ENCODE measurements around the gene ADORA2B.
"Not testable (repeated sequence)": the region's sequence is repeated elsewhere in the genome, so short reads cannot be mapped to it uniquely, and the experiment has no call there.

Gene ADORA2B

DNA sequence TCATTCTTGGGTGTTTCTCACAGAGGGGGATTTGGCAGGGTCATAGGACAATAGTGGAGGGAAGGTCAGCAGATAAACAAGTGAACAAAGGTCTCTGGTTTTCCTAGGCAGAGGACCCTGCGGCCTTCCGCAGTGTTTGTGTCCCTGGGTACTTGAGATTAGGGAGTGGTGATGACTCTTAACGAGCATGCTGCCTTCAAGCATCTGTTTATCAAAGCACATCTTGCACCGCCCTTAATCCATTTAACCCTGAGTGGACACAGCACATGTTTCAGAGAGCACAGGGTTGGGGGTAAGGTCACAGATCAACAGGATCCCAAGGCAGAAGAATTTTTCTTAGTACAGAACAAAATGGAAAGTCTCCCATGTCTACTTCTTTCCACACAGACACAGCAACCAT, 34.1 kb downstream of the ADORA2B start:
- not testable (repeated sequence) for DNase-seq (ENCODE audit: low read depth in 2 of 3, low spot score in 2 of 3)

- DNase-seq (ENCODE audit: low read depth in 2 of 3, low spot score in 2 of 3) = no peak
These were observed 36.3 kb downstream of the ADORA2B start for GRCh38 chr17:15981208-15981607.

DNA sequence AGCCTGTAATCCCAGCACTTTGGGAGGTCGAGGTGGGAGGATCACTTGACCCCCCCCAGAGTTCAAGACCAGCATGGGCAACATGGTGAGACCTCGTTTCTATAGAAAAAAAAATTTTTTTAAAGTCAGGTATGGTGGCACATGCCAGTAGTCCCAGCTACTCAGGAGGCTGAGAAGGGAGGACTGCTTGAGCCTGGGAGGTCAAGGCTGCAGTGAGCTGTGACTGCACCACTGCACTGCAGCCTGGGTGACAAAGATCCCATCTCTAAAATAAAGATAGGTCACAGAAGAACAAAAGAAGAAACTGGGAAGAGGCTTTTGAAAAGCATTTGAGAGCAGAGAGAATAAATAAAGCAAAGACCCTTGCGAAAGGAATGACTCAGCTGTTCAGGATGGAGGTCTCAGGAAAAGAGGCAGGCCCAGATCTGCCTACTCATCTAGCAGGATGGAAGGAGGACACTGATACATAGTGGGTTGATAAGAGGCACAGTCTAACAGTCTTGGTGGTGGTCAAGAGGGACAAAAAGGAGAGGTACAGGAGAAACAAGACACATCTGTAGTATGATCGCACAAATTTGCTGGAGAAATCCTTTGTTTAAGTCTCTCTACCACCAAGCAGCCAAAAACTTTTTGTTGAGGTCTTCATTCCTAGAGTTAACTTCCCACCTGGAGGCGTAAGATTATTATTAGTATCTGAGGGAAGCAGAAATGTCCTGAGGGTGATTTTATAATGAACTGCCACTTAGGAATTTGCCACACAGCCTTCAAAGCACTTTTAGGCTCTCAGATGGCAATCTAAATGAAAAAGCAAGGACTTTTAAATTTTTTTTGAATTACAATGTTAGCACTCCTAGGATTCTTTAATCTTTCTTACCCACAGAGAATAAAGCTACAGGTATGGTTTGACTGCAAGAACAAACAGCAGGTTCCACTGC, 37.0 kb downstream of the ADORA2B start:
- DNase-seq (ENCODE audit: low read depth in 2 of 3, low spot score in 2 of 3) = no peak

DNA sequence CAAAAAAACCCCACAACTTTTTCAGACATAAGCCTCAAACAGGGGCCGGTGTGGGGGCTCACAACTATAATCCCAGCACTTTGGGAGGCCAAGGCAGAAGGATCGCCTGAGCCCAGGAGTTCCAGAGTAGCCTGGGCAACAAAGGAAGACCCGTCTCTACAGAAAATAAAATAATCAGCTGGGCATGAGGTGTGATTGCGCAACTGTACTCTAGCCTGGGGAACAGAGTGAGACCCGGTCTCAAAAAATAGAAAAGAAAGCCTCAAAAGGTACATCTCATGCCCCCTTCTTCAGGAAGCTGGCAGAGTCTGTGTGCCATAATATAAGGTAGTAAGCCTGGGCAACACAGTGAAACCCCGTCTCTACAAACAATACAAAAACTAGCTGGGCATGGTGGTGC, 51.4 kb downstream of the ADORA2B start:
- no peak for DNase-seq (ENCODE audit: low read depth in 2 of 3, low spot score in 2 of 3)

DNA sequence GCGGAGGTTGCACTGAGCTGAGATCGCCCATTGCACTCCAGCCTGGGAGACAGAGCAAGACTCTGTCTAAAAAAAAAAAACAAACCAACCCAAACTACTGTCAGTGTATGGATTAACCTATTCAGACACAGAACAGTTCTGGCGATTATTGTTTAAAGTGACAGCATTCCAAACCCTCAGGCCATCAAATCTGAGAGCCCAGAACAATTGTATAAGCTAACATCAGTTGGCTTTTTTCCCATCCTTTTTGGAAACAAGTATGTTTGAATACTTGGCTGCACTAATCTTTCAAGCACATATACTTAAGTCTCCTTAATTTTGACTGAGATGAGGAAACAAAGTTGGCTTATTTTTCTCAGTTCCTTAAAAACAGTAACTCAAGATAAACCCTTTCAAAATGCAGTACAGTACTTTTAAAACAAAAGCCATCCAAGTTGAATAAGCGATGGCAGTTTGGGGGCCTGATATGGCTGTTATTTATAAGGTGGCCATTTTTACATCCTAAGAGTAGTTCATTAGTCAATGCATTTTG, 53.2 kb downstream of the ADORA2B start:
- DNase-seq (ENCODE audit: low read depth in 2 of 3, low spot score in 2 of 3) = no peak

- DNase-seq (ENCODE audit: low read depth in 2 of 3, low spot score in 2 of 3) = peak; percentile 93 to 95 (median 94)
These were observed 54.4 kb downstream of the ADORA2B start, which contains the start of the genes TTC19 and ZSWIM7 for GRCh38 chr17:15999141-15999973. Gene TTC19, plus strand, starts transcription at chr17:15999824. Its CDS starts 25 bp downstream, at chr17:15999849. Gene ZSWIM7, minus strand, starts transcription at chr17:15999704. Its CDS starts 110 bp downstream, at chr17:15999594.

DNA sequence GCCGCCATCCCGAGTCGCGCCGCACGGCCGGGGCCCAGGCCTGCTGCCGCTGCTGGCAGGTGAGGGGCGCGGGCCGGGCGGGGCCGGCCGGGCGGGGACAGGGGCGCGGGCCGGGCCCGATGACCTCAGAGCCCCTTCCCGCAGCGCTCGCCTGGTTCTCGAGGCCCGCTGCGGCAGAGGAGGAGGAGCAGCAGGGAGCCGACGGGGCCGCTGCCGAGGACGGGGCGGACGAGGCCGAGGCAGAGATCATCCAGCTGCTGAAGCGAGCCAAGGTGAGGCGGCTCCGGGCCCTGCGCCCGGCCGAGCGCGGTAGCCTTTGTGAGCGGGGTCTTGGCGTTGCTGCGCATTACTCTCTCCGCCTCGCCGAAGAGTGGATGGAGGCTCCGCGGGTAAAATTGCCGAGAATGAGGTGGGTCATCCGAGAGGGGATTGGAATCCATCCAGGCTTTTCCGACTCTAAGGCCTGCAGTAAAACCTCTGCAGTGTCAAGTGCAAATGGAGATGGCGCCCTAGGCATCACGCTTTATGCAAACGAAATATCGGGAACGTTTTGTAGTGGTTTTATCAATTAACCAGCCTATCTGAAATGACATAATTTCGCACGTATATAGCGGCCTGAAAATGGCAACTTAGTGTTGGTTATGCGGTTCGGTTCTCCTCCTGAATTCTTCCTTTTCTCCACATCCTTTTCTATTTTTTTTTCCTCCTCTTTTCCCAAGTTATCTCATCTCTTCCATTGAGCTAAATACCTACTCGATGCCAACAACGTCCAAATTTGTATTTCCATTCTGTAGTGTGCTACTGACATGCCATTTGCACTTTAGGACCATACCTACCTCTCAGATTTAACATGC, 55.3 kb downstream of the ADORA2B start:
- no peak for DNase-seq (ENCODE audit: low read depth in 2 of 3, low spot score in 2 of 3)

GRCh38 chr17:16001226-16001897, 56.4 kb downstream of the ADORA2B start:
- no peak for DNase-seq (ENCODE audit: low read depth in 2 of 3, low spot score in 2 of 3)

DNA sequence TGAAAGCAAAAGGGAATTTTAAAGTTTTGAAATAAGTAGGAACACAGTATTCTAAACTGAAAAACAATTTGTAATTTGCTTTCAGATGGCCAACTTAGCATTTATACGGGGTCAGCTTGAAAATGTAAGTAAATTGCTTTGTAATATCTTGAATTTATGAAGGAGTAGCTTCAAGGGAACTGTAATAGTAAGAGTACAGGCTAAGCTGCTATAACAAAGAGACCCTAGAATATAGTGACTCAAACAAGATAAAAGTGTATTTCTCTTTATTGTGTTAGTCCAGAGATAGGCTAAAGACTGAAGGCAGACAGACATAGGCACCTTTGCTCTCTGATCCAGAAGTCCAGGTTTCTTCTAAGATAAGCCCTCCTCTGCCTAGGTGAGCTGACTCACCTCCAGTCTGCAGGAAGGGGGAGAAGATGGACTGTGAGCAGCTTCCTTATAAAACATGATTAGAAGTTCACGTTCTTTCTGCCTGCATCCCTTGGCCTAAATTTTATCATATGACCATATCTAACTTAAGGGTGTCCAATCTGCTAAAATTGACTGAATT, 57.9 kb downstream of the ADORA2B start:
- DNase-seq (ENCODE audit: low read depth in 2 of 3, low spot score in 2 of 3) = no peak

- DNase-seq (ENCODE audit: low read depth in 2 of 3, low spot score in 2 of 3) = no peak
These were observed 58.9 kb downstream of the ADORA2B start for GRCh38 chr17:16003841-16004240.

DNA sequence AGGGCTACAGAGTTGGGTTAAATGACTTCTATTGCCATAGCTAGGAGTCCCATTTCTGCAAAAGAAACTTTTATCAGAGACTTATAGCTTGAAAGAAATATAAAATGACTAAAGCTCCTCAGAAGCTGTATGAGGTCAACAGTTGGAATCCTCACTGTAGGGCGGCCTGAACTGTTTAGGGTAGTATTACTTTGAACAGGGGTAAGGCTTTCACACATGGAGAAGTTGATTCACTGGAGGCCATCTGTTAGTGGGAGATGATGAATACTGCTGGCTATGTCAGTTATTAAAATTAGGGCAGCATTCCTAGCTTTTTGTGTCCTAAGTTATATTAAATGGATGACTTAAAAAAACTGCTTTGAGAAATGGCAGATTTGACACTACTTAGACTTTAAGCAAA, 60.7 kb downstream of the ADORA2B start:
- no peak for DNase-seq (ENCODE audit: low read depth in 2 of 3, low spot score in 2 of 3)

- DNase-seq (ENCODE audit: low read depth in 2 of 3, low spot score in 2 of 3) = no peak
These were observed 62.5 kb downstream of the ADORA2B start for GRCh38 chr17:16007439-16007838.

DNA sequence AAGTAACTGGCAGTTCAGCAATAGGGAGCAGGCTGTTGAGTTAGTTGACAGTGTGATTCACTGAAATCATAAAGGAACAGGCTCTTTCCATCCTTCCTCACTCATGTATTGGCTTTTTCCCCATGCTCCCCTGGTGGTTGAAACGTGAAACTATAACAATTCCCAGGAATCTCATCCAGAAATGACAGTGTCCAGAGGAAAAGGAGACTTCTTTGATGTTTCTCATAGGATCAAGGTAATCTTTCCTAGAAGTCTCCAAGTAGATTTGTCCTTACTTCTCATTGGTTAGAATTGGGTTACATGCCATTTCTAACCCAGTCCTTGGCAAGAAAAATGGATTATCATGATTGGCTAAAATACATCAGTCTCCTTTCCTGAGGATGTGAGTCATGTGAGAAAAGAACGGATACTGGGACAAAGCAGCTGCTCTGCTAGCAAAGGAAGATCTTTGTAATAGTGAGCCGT, 69.0 kb downstream of the ADORA2B start:
- DNase-seq (ENCODE audit: low read depth in 2 of 3, low spot score in 2 of 3) = no peak

- no peak for DNase-seq (ENCODE audit: low read depth in 2 of 3, low spot score in 2 of 3)
These were observed 74.4 kb downstream of the ADORA2B start for GRCh38 chr17:16019347-16019746.

DNA sequence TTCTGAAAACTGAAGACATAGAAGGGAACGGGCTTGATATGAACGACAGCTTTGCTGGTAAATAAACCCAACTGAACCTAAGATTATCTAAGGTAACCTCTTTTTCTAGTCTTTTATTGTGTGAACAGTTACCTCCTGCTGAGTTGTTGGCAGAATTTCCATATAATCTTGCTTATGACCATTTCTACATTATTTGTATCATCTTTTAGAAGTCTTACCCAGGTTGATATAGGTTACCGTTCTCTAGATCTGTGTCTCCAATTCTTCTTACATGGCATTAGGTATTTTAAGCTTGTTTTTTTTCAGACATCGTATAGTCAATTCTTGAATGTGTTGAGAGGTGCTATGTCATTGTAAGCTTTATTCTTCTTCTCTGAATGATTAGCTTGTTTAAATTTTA, 79.0 kb downstream of the ADORA2B start:
- DNase-seq (ENCODE audit: low read depth in 2 of 3, low spot score in 2 of 3) = no peak

- no peak for DNase-seq (ENCODE audit: low read depth in 2 of 3, low spot score in 2 of 3)
These were observed 80.3 kb downstream of the ADORA2B start for GRCh38 chr17:16025202-16025601.
